Medulla oblongata (tissue), 1 donor: ENCODE data around the gene RAB19.
"Not testable (repeated sequence)": the region's sequence is repeated elsewhere in the genome, so short reads cannot be mapped to it uniquely, and the experiment has no call there.

Experiments
- DNase-seq: peaks from one replicate; pipeline ENCODE4 v3.0.0-alpha.2; 2015; ENCODE audit errors: extremely low spot score

Gene RAB19

DNA sequence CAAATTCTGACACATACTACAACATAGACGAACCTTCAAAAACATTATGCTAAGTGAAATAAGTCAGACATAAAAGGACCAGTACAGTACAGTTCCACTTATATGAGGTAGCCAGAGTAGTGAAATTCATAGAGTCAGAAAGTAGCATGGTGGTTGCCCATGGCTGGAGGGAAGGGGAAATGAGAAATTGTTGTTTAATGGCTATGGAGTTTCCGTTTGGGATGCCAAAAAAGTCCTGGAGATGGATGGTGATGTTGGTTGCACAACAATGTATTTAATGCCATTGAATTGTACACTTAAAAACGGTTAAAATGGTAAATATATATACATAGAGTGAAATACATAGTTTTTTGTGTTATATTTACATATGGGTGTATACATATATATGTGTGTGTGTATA, 3.5 kb upstream of the RAB19 start:
- no peak for DNase-seq

DNA sequence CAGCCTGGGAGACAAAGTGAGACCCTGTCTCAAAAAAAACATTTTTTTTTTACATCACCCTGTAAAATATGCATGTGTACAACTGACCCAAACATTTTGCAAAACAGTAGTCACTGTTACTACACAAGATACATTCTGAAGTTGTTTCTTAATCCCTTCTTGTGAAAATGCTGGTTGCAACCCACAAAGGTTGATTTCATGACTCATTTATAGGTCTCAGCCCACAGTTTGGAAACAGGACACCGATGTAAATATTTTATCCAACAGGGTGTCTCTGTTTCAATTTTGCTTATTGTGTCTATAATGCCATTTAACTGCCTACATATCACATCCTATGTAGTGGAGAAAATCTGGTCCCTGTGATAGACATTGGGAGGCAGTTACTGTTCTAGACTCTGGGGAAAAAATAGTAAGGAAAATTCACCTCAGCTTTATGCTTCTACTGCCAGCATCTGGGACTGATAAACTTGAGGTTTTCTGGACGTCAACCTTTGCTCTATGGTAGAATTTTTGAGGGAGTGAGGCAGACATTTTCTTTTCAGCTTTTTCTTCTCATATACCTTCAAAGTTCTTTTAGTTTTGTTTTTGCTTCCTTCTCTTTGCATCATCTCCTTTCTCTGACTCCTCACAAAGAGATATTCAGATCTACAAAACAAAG, 1.6 kb upstream of the RAB19 start:
- DNase-seq: no peak

DNA sequence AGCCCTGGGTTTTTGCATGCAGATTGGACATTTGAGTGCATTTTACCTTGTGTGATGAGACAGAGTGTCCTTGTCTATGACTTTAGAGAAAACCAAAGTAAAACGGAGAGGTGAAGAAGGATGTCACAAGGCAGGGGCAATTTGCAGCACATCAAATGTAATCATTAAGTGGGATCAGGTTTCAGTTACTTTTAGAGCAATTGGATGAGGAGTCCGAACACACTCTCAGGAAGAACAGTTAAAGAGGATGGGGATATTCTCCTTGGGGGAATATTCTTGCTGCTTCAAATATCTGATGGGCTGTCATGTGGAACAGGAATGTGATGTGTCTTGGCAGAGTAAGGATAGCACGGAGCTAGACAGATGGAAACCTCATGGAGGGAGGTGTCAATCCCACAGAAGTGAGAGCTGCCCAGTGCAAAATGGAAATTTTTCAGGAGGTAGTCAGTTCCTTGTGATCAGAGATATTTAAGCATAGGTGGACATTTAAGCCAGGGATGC, 757 bp downstream of the RAB19 start:
- DNase-seq: no peak

GRCh38 chr7:140415361-140415760, 11.5 kb downstream of the RAB19 start:
- no peak for DNase-seq

GRCh38 chr7:140415816-140416215, 12.0 kb downstream of the RAB19 start:
- DNase-seq: not testable (repeated sequence)

DNA sequence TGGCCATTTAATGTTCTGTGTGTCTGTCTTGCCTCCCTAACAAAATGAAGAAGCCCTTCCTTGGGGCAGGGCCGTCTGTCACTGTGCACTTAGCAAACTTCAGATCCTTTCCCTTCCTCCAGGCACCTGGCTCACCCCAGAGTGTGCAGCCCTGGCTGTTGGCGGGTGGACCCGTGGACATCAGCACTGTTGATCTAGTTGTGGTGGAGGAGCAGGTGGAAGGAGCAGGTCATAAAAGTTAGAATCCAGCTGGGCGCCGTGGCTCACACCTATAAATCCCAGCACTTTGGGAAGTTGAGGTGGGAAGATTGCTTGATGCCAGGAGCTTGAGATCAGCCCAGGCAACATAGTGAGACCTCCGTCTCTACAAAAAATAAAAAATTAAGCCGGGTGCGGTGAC, 12.7 kb downstream of the RAB19 start:
- DNase-seq: no peak

DNA sequence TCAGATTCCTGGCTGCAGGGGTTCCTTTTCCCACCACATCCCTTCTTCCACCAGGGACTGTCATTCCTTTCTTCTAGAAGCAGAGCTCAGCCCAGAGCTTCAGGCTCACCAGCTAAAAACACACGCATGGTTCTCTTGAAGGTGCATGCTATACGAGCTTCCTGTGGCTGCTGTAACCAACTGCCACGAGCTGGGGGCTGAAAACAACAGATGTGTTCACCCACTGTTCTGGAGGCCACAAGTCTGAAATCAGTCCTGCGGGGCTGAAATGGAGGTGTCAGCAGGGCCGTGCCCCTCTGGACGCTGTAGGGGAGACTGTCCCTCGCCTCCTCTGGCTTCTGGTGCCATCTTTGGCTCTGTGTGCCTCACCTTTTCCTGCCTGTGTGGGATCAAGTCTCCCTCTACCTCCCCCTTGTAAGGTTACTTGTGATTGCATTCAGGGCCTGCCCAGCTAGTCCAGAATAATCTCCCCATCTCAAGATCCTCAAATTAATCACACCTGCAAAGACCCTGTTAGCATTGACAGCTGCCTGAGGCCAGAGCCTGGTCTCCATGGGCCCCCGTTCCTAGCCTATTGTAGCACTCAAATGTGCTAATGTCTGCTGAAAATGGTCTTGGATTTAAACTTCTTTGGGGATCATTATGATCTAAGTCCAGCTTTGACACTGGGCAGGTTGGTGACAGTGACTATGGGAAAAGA, 13.7 kb downstream of the RAB19 start:
- DNase-seq: no peak

DNA sequence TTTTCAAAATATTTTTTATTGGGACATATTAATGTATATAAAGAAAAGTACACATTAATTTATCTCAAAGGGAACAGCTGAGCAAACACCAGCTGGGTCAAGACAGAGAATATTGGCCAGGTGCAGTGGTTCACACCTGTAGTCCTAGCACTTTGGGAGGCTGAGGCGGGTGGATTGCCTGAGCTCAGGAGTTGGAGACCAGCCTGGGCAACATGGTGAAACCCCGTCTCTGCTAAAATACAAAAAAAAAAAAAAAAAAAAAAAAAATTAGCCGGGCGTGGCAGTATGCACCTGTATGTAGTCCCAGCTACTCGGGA, 14.3 kb downstream of the RAB19 start:
- not testable (repeated sequence) for DNase-seq

GRCh38 chr7:140418653-140419052, 14.8 kb downstream of the RAB19 start:
- DNase-seq: no peak

- no peak for DNase-seq
Measured at GRCh38 chr7:140421521-140421920, 17.7 kb downstream of the RAB19 start.

GRCh38 chr7:140423501-140423900, 19.6 kb downstream of the RAB19 start:
- no peak for DNase-seq

DNA sequence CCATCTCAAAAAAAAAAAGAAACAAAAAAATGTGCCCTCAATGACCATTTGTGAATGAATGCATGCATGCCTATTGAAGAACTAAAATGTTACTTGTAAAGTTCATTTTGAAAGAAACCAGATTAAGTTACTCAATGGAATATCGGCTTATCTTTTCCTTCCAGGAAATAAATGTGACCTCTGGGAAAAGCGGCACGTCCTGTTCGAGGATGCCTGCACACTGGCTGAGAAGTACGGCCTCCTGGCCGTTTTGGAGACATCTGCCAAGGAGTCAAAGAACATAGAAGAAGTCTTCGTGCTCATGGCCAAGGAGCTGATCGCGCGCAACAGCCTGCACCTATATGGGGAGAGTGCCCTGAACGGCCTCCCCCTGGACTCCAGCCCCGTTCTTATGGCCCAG, 21.9 kb downstream of the RAB19 start:
- no peak for DNase-seq

GRCh38 chr7:140426130-140426529, 22.3 kb downstream of the RAB19 start:
- DNase-seq: no peak

GRCh38 chr7:140433396-140433795, 29.5 kb downstream of the RAB19 start:
- DNase-seq: no peak

- DNase-seq: no peak
Measured at GRCh38 chr7:140435252-140435895, 31.5 kb downstream of the RAB19 start.

- no peak for DNase-seq
Measured at GRCh38 chr7:140439359-140439758, 35.5 kb downstream of the RAB19 start.

DNA sequence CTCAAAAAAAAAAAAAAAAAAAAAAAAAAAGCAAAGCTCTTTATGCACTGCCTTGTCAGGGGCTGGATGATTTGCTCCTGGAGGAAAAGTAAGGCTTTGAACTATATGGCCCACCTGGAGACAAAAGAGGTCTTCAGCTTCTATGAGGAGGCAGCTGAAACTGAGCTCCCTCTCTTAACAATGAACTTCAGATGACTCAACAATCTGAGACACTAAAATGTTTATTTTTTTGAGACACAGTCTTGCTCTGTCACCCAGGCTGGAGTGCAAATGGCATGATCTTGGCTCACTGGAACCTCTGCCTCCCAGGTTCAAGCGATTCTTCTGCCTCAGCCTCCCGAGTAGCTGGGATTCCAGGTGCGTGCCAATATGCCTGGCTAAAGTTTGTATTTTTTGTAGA, 36.7 kb downstream of the RAB19 start:
- DNase-seq: no peak

- no peak for DNase-seq
Measured at GRCh38 chr7:140441519-140441918, 37.7 kb downstream of the RAB19 start.

DNA sequence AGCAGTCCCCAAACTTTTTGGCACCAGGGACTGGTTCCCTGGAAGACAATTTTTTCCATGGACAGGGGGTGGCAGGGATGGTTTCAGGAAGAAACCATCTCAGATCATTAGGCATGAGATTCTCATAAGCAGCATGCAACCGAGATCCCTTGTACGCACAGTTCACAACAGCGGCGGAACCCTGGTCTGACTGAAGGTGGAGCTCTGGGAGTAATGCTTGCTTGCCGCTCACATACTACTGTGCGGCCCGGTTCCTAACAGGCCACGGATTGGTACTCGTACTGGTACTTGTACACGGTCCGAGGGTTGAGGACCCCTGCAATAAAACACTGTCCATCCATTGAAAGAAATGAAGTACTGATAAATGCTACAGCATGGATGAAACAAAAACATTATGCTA, 42.6 kb downstream of the RAB19 start:
- no peak for DNase-seq

DNA sequence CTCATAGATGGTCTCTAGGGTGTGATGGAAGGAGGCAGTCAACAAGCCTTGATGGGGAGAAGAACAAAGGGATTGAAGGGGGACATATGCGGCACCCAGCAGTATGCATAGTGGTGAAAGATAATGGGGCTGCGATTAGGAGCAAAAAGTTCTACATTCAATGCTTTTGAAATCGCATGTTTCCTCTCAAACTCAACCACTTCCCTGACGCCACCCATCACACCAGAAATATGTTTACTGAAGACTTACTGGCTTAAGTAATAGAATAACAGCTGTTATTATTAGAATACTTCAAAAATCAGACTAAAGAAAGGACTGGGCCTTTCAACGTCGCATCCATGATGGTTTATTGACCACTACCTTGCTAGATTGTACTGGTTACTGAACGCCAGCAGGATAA, 44.0 kb downstream of the RAB19 start:
- no peak for DNase-seq

- no peak for DNase-seq
Measured at GRCh38 chr7:140448781-140449480, 45.1 kb downstream of the RAB19 start.

GRCh38 chr7:140451716-140452115, 47.9 kb downstream of the RAB19 start:
- DNase-seq: no peak

DNA sequence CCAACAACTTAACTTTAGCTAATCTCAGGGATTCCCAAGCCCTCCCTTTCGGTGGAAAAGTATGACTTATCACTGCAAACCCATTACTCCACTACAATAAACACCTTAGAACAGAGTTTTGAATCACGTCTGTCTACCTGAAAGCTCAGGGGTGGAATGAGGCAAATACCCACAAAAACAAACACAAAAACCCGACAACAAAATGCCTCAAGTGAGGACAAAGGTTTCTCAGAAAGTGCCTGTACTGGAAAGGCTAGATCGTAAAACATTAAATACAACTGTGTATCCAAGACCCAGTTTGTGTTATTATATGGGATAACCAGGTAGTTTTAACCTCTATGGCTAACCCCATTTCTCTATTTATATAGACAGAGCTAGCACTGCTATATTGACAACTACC, 49.4 kb downstream of the RAB19 start:
- DNase-seq: no peak
